CD4-positive, alpha-beta memory T cell (primary cell): ENCODE results near the gene PROSER3. TPM values are rescaled to one million over a fixed set of nuclear protein-coding genes. Genes with fewer than 3 reads are reported as not detected.
A peak's percentile ranks its signal among the peaks of the same experiment; 100 is the strongest.

Source experiments
- CTCF ChIA-PET: fragments of 350-600 bp; sonication (Branson Sonifier 250); formaldehyde crosslinking; loops from one replicate; lab custom pipeline; 2021; ENCODE audit warnings: inconsistent platforms; ENCODE audit not compliant: partially characterized antibody; lab: Charles Lee
- POLR2A ChIA-PET: fragments of 350-600 bp; sonication (Branson Sonifier 250); formaldehyde crosslinking; loops from one replicate; lab custom pipeline; 2021; ENCODE audit not compliant: partially characterized antibody; lab: Charles Lee
- DNase-seq, 5 donors: peaks; one replicate each; pipeline versions ENCODE4 v3.0.0 to v3.0.0-alpha.2; 2020 to 2022; ENCODE audit warnings: mixed read lengths in 1 of 5
- H3K27ac ChIP-seq: one replicate; pipeline ENCODE4 v1.7.0; 2013; ENCODE audit warnings: low read depth, low read length
- H3K27me3 ChIP-seq: 2 replicates; pipeline ENCODE4 v1.7.0; 2013; ENCODE audit warnings: mild to moderate bottlenecking, low read length, moderate library complexity; ENCODE audit not compliant: insufficient read depth
- H3K36me3 ChIP-seq: 2 replicates; pipeline ENCODE4 v1.7.0; 2013; ENCODE audit warnings: mild to moderate bottlenecking, low read length, moderate library complexity; ENCODE audit not compliant: insufficient read depth
- H3K4me1 ChIP-seq: 2 replicates; pipeline ENCODE4 v1.7.0; 2013; ENCODE audit warnings: mild to moderate bottlenecking, low read length, moderate library complexity; ENCODE audit not compliant: insufficient read depth
- H3K4me3 ChIP-seq, 2 donors: one replicate each; pipeline ENCODE4 v1.7.0; 2013; ENCODE audit warnings: low read length in 2 of 2, mild to moderate bottlenecking in 1 of 2
- H3K9me3 ChIP-seq, 2 donors: one replicate each; pipeline ENCODE4 v1.7.0; 2013; ENCODE audit warnings: low read length in 2 of 2, control low read depth in 1 of 2; ENCODE audit not compliant: control insufficient read depth in 1 of 2
- H3K27ac Mint-ChIP-seq, 7 donors: one replicate each; pipeline ENCODE4 v1.8.0; 2020 to 2021; ENCODE audit warnings: mixed read lengths in 7 of 7, mild to moderate bottlenecking in 6 of 7, inconsistent platforms in 3 of 7, moderate library complexity in 3 of 7
- H3K27me3 Mint-ChIP-seq, 2 donors: one replicate each; pipeline ENCODE4 v1.8.0; 2020 to 2021; ENCODE audit warnings: mixed read lengths in 2 of 2
- H3K36me3 Mint-ChIP-seq, 2 donors: one replicate each; pipeline ENCODE4 v1.8.0; 2020 to 2021; ENCODE audit warnings: mixed read lengths in 2 of 2, inconsistent platforms in 1 of 2, mild to moderate bottlenecking in 1 of 2
- H3K4me1 Mint-ChIP-seq, 4 donors: one replicate each; pipeline ENCODE4 v1.8.0; 2020 to 2021; ENCODE audit warnings: mixed read lengths in 4 of 4, mild to moderate bottlenecking in 1 of 4
- H3K4me3 Mint-ChIP-seq, 8 donors: one replicate each; pipeline ENCODE4 v1.8.0; 2020 to 2021; ENCODE audit warnings: mixed read lengths in 8 of 8, mild to moderate bottlenecking in 7 of 8, moderate library complexity in 6 of 8, inconsistent platforms in 3 of 8
- H3K9me3 Mint-ChIP-seq, 8 donors: one replicate each; pipeline ENCODE4 v1.8.0; 2020 to 2021; ENCODE audit warnings: mixed read lengths in 8 of 8, mild to moderate bottlenecking in 5 of 8, inconsistent platforms in 3 of 8, moderate library complexity in 1 of 8
- intact Hi-C: fragments of 100-400 bp; cut with micrococcal nuclease; formaldehyde crosslinking; loops from one replicate; pipeline ENCODE4 v1.15.1; 2023
- polyA plus RNA-seq, 2 donors: library from polyadenylated mRNA; unstranded; fragments of 300-500 nt; fragmentation: Illumina TruSeq; gene quantifications; one replicate each; pipeline ENCODE4 v1.2.3, GENCODE V29; 2021
- total RNA-seq, 2 experiments: library from RNA; stranded (reverse); gene quantifications; one replicate each; pipeline ENCODE4 v1.2.3, GENCODE V29; 2021

PROSER3 gene
- total and polyA plus RNA-seq, 4 experiments from 2014 or later = 2.0 to 46.5 (median 28.4) TPM

- Histone ChIP-seq H3K27me3 (no peaks in the 10 kb centered on the region), H3K4me1 (peaks cover 44% of the 10 kb centered on the region), H3K4me3 (no peak overlapping the region), H3K27ac (no peak overlapping the region), H3K36me3 (peaks cover 29% of the 10 kb centered on the region), H3K9me3 (no peaks in the 10 kb centered on the region)
- DNase-seq = no peak
- POLR2A ChIA-PET = interaction anchor here (1.1 to 5.7 kb wide), 3 partner anchors 11 to 90 kb away, joined by 3 to 30 read pairs (median 11); partner anchors contain the start of genes COX6B1 and LIN37
- peak overlapping the region in 5 of 7 donors; percentile 14 to 81 (median 42) for H3K27ac Mint-ChIP-seq
- peaks cover 12 to 58% (median 36%) of the 10 kb centered on the region in 4 donors for H3K4me1 Mint-ChIP-seq
- H3K9me3 Mint-ChIP-seq = no peaks in the 10 kb centered on the region
- intact Hi-C loops = no loop called here
- H3K36me3 Mint-ChIP-seq = peaks cover 22 to 49% of the 10 kb centered on the region in 2 donors
- H3K27me3 Mint-ChIP-seq = no peaks in the 10 kb centered on the region
- peak overlapping the region in 5 of 8 donors; percentile 17 to 98 (median 29) for H3K4me3 Mint-ChIP-seq
- CTCF ChIA-PET = interaction anchor here (1.4 to 2.0 kb wide), 5 partner anchors 11 to 45 kb away, joined by 3 to 11 read pairs (median 8); partner anchors contain the start of gene LIN37
These were observed 19.7 kb upstream of the PROSER3 start for GRCh38 chr19:35738021-35738886.

GRCh38 chr19:35738887-35739229, 19.1 kb upstream of the PROSER3 start:
- H3K36me3 ChIP-seq = peaks cover 27% of the 10 kb centered on the region
- Mint-ChIP-seq H3K4me1 (peaks cover 15 to 61% (median 39%) of the 10 kb centered on the region in 4 donors), H3K4me3 (peak overlapping the region in 6 of 8 donors; percentile 17 to 98 (median 30)), H3K27me3 (no peaks in the 10 kb centered on the region), H3K36me3 (peaks cover 21 to 46% of the 10 kb centered on the region in 2 donors), H3K27ac (peak overlapping the region in 4 of 7 donors; percentile 14 to 74 (median 48)), H3K9me3 (no peaks in the 10 kb centered on the region)
- CTCF ChIA-PET = interaction anchor here (1.5 to 2.2 kb wide), 2 partner anchors 12 to 20 kb away, joined by 3 to 6 read pairs; partner anchors contain the start of gene KMT2B
- no peaks in the 10 kb centered on the region for H3K9me3 ChIP-seq
- intact Hi-C loops = no loop called here
- no peak overlapping the region for H3K4me3 ChIP-seq
- POLR2A ChIA-PET = interaction anchor here (1.1 to 5.7 kb wide), 5 partner anchors 9 to 91 kb away, joined by 3 to 37 read pairs (median 19); partner anchors contain the start of genes COX6B1, HSPB6, KMT2B and LIN37
- no peak for DNase-seq
- no peaks in the 10 kb centered on the region for H3K27me3 ChIP-seq
- no peak overlapping the region for H3K27ac ChIP-seq
- peaks cover 50% of the 10 kb centered on the region for H3K4me1 ChIP-seq

- Histone ChIP-seq H3K4me1 (peaks cover 57% of the 10 kb centered on the region), H3K27me3 (no peaks in the 10 kb centered on the region), H3K9me3 (no peaks in the 10 kb centered on the region), H3K36me3 (peaks cover 22% of the 10 kb centered on the region), H3K27ac (no peak overlapping the region), H3K4me3 (peak overlapping the region in 1 of 2 donors; percentile 88)
- intact Hi-C loops = loop anchor here (1.0 to 10.0 kb wide), 4 partner anchors 22 to 1635 kb away; partner anchors contain the start of genes ARHGAP33 and ZNF527
- no peaks in the 10 kb centered on the region for H3K9me3 Mint-ChIP-seq
- POLR2A ChIA-PET = interaction anchor here (1.0 to 5.7 kb wide), 13 partner anchors 10 to 96 kb away, joined by 3 to 37 read pairs (median 6); partner anchors contain the start of genes COX6B1, HSPB6, KMT2B and LIN37
- peaks cover 17 to 61% (median 39%) of the 10 kb centered on the region in 4 donors for H3K4me1 Mint-ChIP-seq
- CTCF ChIA-PET = interaction anchor here (1.5 to 2.2 kb wide), 2 partner anchors 13 to 21 kb away, joined by 3 to 6 read pairs; partner anchors contain the start of gene KMT2B
- H3K27me3 Mint-ChIP-seq = no peaks in the 10 kb centered on the region
- peak overlapping the region in 3 of 7 donors; percentile 52 to 99 (median 61) for H3K27ac Mint-ChIP-seq
- DNase-seq = peak in 1 of 5 donors; percentile 29
- peaks cover 15 to 42% of the 10 kb centered on the region in 2 donors for H3K36me3 Mint-ChIP-seq
- peak overlapping the region; percentile 52 to 98 (median 89) for H3K4me3 Mint-ChIP-seq
These were observed 18.5 kb upstream of the PROSER3 start for GRCh38 chr19:35739275-35740107.

GRCh38 chr19:35740108-35740422, 17.9 kb upstream of the PROSER3 start:
- H3K9me3 ChIP-seq = no peaks in the 10 kb centered on the region
- Mint-ChIP-seq H3K27me3 (no peaks in the 10 kb centered on the region), H3K9me3 (no peaks in the 10 kb centered on the region), H3K4me3 (peak overlapping the region; percentile 88 to 98 (median 90)), H3K36me3 (peaks cover 12 to 42% of the 10 kb centered on the region in 2 donors), H3K4me1 (peaks cover 18 to 62% (median 39%) of the 10 kb centered on the region in 4 donors), H3K27ac (peak overlapping the region in 4 of 7 donors; percentile 57 to 99 (median 93))
- H3K4me1 ChIP-seq = peaks cover 57% of the 10 kb centered on the region
- peaks cover 17% of the 10 kb centered on the region for H3K36me3 ChIP-seq
- peak overlapping the region; percentile 83 to 88 for H3K4me3 ChIP-seq
- POLR2A ChIA-PET = interaction anchor here (0.9 to 5.7 kb wide), 17 partner anchors 9 to 97 kb away, joined by 3 to 37 read pairs (median 5); partner anchors contain the start of genes COX6B1, HSPB6, KMT2B and LIN37
- H3K27me3 ChIP-seq = no peaks in the 10 kb centered on the region
- intact Hi-C loops = loop anchor here (1.0 to 10.0 kb wide), 4 partner anchors 23 to 1635 kb away; partner anchors contain the start of genes ARHGAP33 and ZNF527
- no peak for DNase-seq
- H3K27ac ChIP-seq = peak overlapping the region; percentile 24
- CTCF ChIA-PET = interaction anchor here (2.2 kb wide), 1 partner anchor 22 kb away, joined by 6 read pairs; the partner anchor contains the start of gene KMT2B

GRCh38 chr19:35740423-35741202, 17.4 kb upstream of the PROSER3 start:
- Histone ChIP-seq H3K9me3 (no peaks in the 10 kb centered on the region), H3K4me1 (peaks cover 59% of the 10 kb centered on the region), H3K27me3 (no peaks in the 10 kb centered on the region), H3K27ac (peak overlapping the region; percentile 77), H3K36me3 (peaks cover 17% of the 10 kb centered on the region), H3K4me3 (peak overlapping the region; percentile 83 to 88)
- Mint-ChIP-seq H3K27me3 (no peaks in the 10 kb centered on the region), H3K36me3 (peaks cover 10 to 43% of the 10 kb centered on the region in 2 donors), H3K27ac (peak overlapping the region; percentile 93 to 99 (median 94)), H3K4me1 (peaks cover 17 to 65% (median 42%) of the 10 kb centered on the region in 4 donors), H3K4me3 (peak overlapping the region; percentile 88 to 98 (median 90)), H3K9me3 (no peaks in the 10 kb centered on the region)
- ChIA-PET POLR2A (interaction anchor here (0.9 to 5.7 kb wide), 17 partner anchors 8 to 97 kb away, joined by 3 to 37 read pairs (median 5); partner anchors contain the start of genes COX6B1, HSPB6, KMT2B and LIN37), CTCF (interaction anchor here (2.2 kb wide), 1 partner anchor 22 kb away, joined by 6 read pairs; the partner anchor contains the start of gene KMT2B)
- intact Hi-C loops = loop anchor here (1.0 to 10.0 kb wide), 4 partner anchors 23 to 1634 kb away; partner anchors contain the start of genes ARHGAP33 and ZNF527
- peak; percentile 90 to 97 (median 91) for DNase-seq
